GM12892 (cell line): ENCODE data around the gene SMG1.
"Not testable (repeated sequence)": the region's sequence is repeated elsewhere in the genome, so short reads cannot be mapped to it uniquely, and the experiment has no call there.

ENCODE experiments used
- DNase-seq: peaks from one replicate; pipeline ENCODE4 v3.0.0; 2011; ENCODE audit not compliant: insufficient read length
- FAIRE-seq: peaks from 2 replicates; lab custom pipeline; 2011; peaks lifted over from hg19 to GRCh38; lab: Jason Lieb, UNC
- POLR2AphosphoS5 ChIP-seq: IDR thresholded peaks from 2 replicates; pipeline ENCODE4 v1.6.1; 2011; ENCODE audit warnings: low read depth, low read length, control low read depth
- TAF1 ChIP-seq: IDR thresholded peaks from 2 replicates; pipeline ENCODE4 v1.6.1; 2011; ENCODE audit warnings: low read depth, mild to moderate bottlenecking, control low read depth, low read length, borderline replicate concordance

SMG1 gene

DNA sequence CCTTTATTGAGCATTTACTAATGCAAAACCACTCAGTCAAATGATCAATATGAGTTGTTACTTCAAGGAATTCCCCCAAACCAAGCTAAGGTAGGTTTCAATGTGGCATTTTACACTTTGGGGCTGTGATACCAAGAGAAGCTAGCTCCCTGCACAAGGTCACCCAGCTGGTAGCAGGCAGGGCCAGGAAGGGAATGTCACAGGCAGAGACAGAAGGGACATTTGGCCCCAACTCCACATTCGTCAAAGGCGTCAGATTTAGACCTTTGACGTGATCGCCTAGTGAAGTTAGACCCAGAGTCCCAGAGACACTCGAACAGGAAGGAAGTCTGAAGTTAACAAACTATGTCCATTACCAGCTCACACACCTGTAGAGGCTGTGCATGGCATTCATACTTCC, 5.5 kb upstream of the SMG1 start:
- 0 out of 2 replicates have a peak, but pooled peaks have one; percentile 30 for TF ChIP-seq POLR2AphosphoS5
- TF ChIP-seq TAF1 = no peak
- FAIRE-seq (peak; percentile 53), DNase-seq (no peak)

DNA sequence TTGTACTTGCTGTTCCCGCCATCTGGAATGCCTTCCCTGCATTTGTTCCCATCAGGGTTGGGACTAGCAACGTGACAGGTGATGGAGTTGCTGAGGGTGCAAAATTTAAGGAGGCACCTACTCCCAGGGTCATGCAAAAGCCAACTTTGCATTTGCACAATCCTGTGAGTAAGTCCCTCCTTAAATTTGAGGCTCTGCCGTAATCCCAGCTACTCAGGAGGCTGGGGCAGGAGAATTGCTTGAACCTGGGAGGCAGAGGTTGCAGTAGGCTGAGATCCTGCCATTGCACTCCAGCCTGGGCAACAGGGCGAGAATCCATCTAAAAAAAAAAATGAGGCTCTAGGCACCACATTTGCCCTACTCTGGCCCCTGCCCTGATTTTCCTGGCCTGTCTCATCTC, 3.9 kb upstream of the SMG1 start:
- not testable (repeated sequence) for FAIRE-seq

GRCh38 chr16:18928073-18928472, 1.9 kb upstream of the SMG1 start:
- not testable (repeated sequence) for DNase-seq, FAIRE-seq

More for the DNA sequence above, 3.9 kb upstream of the SMG1 start:
- DNase-seq = not testable (repeated sequence)

- DNase-seq, FAIRE-seq: not testable (repeated sequence)
Measured at GRCh38 chr16:18925215-18925985, 808 bp downstream of the SMG1 start.

DNA sequence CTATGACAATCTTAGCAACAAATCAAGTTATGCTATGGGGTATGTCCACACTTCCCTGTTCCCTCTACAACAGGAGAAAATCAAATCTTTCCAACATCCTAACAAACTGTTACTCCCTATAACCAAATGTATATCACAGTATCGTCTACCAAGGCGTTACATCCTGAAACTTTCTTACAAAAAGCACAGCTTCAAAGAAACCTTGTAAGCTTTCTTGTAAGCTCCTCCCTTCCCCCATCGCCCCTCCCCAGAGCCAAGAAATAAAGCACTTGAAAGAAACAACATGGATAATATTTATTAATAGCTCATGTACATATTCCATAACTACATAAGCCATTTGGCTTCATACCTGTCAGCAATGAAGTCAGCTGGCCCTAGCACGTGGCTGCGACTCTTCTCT, 2.3 kb downstream of the SMG1 start:
- not testable (repeated sequence) for FAIRE-seq

DNA sequence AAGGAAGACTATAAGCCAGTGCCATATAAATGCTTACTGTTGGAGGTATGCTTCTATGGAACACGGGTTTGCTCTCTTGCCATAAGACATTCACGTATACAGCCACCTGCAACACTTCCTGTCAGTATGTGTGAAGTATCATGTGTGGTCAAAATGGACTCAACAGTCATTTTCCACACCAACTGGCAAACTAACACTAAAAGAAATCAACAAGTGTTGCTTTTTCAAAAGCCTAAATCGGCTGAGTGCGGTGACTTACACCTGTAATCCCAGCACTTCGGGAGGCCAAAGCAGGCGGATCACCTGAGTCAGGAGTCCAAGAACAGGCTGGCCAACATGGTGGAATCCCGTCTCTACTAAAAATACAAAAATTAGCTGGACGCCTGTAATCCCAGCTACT, 3.1 kb downstream of the SMG1 start:
- FAIRE-seq, DNase-seq: not testable (repeated sequence)

More for the DNA sequence above, 2.3 kb downstream of the SMG1 start:
- DNase-seq = not testable (repeated sequence)

DNA sequence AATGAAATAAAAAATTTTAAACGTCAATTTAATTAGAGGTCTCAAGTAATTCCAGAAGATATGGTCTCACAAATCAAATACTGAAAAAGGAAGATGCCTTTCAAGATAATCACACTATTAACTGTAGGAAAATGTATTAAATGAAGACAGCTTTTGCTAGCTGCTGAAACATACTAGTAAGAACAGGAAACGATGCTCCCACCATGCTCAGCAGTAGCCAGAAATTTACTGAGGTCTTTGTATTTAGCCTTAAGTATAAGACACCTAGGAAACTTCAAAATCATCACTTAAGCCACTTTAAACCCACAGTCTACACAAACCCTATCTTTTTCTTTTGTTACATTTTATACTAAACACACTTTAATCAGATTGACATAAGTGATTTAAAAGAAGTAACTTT, 16.6 kb downstream of the SMG1 start:
- not testable (repeated sequence) for DNase-seq, FAIRE-seq

- DNase-seq, FAIRE-seq: not testable (repeated sequence)
Measured at GRCh38 chr16:18908716-18909115, 17.5 kb downstream of the SMG1 start.

DNA sequence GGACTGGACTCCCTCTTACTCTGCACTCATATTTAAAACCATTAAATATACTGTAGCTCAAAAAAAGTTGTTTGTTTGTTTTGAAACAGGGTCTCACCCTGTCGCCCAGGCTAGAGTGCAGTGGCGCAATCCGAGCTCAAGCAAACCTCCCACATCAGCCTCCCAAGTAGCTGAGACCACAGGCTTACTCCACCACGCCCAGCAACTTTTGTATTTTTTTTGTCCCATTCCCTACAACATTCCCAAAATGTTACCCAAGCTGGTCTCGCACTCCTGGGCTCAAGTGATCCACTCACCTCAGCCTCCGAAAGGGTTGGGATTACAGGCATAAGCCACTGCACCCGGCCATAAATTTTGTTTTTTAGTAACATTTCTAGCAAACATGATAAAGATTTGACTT, 23.4 kb downstream of the SMG1 start:
- not testable (repeated sequence) for DNase-seq, FAIRE-seq

DNA sequence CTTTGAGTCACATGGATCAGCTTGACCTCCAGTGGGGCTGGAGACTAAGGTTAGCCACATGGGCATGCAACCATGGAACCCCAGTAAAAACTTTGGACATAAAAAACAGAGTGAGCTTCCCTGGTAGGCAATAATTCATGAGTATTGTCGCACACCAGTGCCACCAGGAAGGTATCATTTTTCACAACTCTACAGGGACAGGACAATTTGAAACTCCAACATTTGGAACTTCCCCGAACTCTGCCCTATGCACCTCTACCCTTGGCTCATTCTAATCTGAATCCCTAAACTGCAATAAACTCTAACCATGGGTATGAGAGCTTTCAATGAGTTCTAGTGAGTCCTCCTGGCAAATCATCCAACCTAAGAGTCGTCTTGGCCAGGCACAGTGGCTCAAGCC, 24.2 kb downstream of the SMG1 start:
- DNase-seq, FAIRE-seq: not testable (repeated sequence)

DNA sequence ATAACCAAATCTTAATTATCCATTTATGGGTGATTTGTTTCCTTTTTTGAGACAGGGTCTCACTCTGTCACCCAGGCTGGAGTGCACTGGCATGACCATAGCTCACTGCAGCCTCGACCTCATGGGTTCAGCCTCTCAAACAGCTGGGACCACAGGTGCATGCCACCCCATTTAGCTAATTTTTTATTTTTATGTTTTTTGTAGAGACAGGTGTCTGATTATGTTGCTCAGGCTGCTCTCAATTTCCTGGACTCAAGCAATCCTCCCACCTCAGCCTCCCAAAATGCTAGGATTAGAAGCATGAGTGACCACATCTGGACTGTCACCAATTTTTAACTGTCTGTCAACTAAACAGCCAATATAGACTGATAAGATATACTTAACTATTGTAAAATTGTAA, 25.0 kb downstream of the SMG1 start:
- DNase-seq, FAIRE-seq: not testable (repeated sequence)

- not testable (repeated sequence) for DNase-seq, FAIRE-seq
Measured at GRCh38 chr16:18884456-18884855, 41.8 kb downstream of the SMG1 start.

DNA sequence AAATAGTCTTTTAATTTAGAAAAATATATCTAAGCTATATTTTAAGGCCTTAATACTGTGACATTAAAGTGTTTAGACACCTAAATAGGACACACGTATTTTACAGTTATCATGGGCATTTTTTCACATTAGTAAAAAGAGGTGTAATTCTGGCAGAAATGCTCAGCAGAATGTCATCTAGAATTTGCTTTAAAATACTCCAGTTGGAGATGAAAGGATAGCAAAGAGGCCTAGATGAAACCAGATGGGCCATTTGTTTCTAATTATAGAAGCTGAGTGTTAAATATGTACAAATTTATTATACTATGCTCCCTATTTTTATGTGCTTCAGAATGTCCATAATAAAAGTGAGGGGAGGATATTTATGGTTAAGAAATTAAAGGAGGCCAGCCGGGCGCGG, 48.5 kb downstream of the SMG1 start:
- not testable (repeated sequence) for DNase-seq, FAIRE-seq

- not testable (repeated sequence) for FAIRE-seq, DNase-seq
Measured at GRCh38 chr16:18877259-18877658, 48.9 kb downstream of the SMG1 start.

- FAIRE-seq = not testable (repeated sequence)
Measured at GRCh38 chr16:18876301-18876700, 49.9 kb downstream of the SMG1 start.

GRCh38 chr16:18869043-18869771, 57.0 kb downstream of the SMG1 start:
- not testable (repeated sequence) for FAIRE-seq, DNase-seq

More at GRCh38 chr16:18876301-18876700, 49.9 kb downstream of the SMG1 start:
- DNase-seq = not testable (repeated sequence)

- not testable (repeated sequence) for DNase-seq
Measured at GRCh38 chr16:18866277-18866823, 59.9 kb downstream of the SMG1 start.

DNA sequence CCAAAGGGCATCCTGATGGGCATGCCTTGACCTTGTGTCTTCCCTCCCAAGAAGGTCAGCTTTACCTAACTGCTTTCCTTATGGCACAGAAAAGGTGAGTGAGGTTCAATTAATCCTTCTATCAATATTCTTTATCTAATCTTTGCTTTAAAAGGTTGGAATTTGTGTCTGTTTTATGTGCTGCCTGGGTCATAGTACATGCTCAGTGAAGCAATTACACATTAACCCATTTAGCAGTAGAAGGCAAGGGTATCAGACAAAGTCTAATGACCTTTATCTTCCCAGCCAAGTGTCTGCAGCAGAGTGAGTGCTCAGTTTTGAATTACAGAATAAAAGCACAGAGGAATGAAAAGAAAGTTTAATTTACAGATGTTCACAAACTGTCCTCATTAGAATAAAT, 63.3 kb downstream of the SMG1 start:
- not testable (repeated sequence) for DNase-seq, FAIRE-seq

More at GRCh38 chr16:18866277-18866823, 59.9 kb downstream of the SMG1 start:
- not testable (repeated sequence) for FAIRE-seq
